Measurements from ENCODE around the gene MACF1. TPM values are rescaled to one million over a fixed set of nuclear protein-coding genes. Genes with fewer than 3 reads are reported as not detected.

The MACF1 gene
- total and polyA plus RNA-seq, 2 of the 13 experiments (the other 11 are each of a cell fraction or from before 2014, with no cell fraction given) = 36.7 to 65.4 TPM

DNA sequence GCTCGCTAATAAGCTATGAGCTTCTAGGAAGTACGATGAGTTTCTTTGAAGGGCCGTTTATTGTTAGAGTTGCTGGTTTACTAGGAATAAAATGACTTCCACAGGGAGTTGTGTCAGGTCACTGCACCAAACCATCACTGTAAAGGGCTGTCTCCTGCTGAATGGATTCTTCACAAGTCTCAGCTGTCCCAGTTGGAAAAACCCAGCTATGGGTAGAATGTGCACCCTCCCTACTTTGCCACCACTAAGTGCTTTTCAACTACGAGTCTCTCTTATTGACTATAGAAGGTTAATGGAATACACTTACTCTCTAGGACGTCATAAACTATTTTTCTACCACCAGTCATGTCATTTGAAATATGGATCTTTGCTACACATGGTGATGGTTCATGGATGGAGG, 192.2 kb downstream of the MACF1 start (continued):
- TF ChIP-seq ZMYM4 (CRISPR knock-in tag; IDR thresholded peaks at IDR 0.05) (no peak), FLYWCH1 (CRISPR knock-in tag; IDR thresholded peaks at IDR 0.05) (no peak)
- TF ChIP-seq, protein P1, sequence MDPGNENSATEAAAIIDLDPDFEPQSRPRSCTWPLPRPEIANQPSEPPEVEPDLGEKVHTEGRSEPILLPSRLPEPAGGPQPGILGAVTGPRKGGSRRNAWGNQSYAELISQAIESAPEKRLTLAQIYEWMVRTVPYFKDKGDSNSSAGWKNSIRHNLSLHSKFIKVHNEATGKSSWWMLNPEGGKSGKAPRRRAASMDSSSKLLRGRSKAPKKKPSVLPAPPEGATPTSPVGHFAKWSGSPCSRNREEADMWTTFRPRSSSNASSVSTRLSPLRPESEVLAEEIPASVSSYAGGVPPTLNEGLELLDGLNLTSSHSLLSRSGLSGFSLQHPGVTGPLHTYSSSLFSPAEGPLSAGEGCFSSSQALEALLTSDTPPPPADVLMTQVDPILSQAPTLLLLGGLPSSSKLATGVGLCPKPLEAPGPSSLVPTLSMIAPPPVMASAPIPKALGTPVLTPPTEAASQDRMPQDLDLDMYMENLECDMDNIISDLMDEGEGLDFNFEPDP (CRISPR knock-in tag; conservative IDR thresholded peaks at IDR 0.05) = no peak

DNA sequence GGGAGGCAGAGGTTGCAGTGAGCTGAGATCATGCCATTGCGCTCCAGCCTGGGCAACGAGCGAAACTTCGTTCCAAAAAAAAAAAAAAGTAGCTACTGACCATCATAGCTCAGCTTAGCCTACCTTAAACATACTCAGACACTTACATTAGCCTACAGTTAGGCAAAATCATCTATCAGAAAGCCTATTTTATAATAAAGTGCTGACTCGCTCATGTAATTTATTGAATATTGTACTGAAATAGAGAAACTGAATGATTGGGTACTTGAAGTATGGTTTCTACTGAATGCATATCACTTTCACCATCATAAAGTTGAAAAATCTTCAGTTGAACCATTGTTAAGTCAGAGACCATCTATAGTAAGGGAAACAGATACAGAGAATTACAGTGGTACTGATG, 193.0 kb downstream of the MACF1 start:
- over 99% methylated on average over 5 of the region's 5 CpGs for WGBS (ENCODE audit: low lambda C conversion rate)
- ATAC-seq = no peak
- Histone ChIP-seq H3K9ac (ENCODE audit: insufficient read depth, low read depth, low read length) (no peak overlapping the region), H3K4me3 (replicated peaks in 1 of 3; ENCODE audit: insufficient read depth in 1 of 3, low read depth in 2 of 3, low read length in 3 of 3) (no peak overlapping the region), H3K4me2 (ENCODE audit: low read depth, low read length) (no peak overlapping the region), H3K27ac (ENCODE audit: extremely low read length, insufficient read depth, low read length) (peak overlapping the region; percentile 70), H3K4me1 (ENCODE audit: insufficient read depth, low read length) (peaks cover 51% of the 10 kb centered on the region), H3K36me3 (replicated peaks in 1 of 2; ENCODE audit: control insufficient read depth in 1 of 2, insufficient read depth in 2 of 2, low read length in 2 of 2) (peaks cover 0 to 1% of the 10 kb centered on the region in 2 experiments; a peak in 1 of 5 replicates), H3K27me3 (ENCODE audit: control insufficient read depth in 1 of 2, insufficient read depth in 2 of 2, low read length in 2 of 2) (no peaks in the 10 kb centered on the region), H3K9me3 (ENCODE audit: low read length) (no peaks in the 10 kb centered on the region), H2AFZ (ENCODE audit: low read length) (no peak overlapping the region), H4K20me1 (ENCODE audit: insufficient read depth, low read length) (no peaks in the 10 kb centered on the region), H3K79me2 (ENCODE audit: insufficient read depth, low read length) (peaks cover 6% of the 10 kb centered on the region)
- no TSS peak for BruUV-seq (replicated peaks)
- no peak for TF ChIP-seq ZFY (CRISPR knock-in tag; IDR thresholded peaks at IDR 0.05)
- no peak for TF ChIP-seq CENPX (CRISPR knock-in tag; IDR thresholded peaks at IDR 0.05)
- no peak for TF ChIP-seq WIZ (CRISPR knock-in tag; IDR thresholded peaks at IDR 0.05)
- TF ChIP-seq ZNF138 (CRISPR knock-in tag; IDR thresholded peaks at IDR 0.05; ENCODE audit: low read depth) = no peak
- TF ChIP-seq, protein P2, sequence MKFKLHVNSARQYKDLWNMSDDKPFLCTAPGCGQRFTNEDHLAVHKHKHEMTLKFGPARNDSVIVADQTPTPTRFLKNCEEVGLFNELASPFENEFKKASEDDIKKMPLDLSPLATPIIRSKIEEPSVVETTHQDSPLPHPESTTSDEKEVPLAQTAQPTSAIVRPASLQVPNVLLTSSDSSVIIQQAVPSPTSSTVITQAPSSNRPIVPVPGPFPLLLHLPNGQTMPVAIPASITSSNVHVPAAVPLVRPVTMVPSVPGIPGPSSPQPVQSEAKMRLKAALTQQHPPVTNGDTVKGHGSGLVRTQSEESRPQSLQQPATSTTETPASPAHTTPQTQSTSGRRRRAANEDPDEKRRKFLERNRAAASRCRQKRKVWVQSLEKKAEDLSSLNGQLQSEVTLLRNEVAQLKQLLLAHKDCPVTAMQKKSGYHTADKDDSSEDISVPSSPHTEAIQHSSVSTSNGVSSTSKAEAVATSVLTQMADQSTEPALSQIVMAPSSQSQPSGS (CRISPR knock-in tag; IDR thresholded peaks at IDR 0.05) = no peak
- TF ChIP-seq, protein P3, sequence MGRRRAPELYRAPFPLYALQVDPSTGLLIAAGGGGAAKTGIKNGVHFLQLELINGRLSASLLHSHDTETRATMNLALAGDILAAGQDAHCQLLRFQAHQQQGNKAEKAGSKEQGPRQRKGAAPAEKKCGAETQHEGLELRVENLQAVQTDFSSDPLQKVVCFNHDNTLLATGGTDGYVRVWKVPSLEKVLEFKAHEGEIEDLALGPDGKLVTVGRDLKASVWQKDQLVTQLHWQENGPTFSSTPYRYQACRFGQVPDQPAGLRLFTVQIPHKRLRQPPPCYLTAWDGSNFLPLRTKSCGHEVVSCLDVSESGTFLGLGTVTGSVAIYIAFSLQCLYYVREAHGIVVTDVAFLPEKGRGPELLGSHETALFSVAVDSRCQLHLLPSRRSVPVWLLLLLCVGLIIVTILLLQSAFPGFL (CRISPR knock-in tag; IDR thresholded peaks at IDR 0.05) = no peak
- TF ChIP-seq, protein P4, sequence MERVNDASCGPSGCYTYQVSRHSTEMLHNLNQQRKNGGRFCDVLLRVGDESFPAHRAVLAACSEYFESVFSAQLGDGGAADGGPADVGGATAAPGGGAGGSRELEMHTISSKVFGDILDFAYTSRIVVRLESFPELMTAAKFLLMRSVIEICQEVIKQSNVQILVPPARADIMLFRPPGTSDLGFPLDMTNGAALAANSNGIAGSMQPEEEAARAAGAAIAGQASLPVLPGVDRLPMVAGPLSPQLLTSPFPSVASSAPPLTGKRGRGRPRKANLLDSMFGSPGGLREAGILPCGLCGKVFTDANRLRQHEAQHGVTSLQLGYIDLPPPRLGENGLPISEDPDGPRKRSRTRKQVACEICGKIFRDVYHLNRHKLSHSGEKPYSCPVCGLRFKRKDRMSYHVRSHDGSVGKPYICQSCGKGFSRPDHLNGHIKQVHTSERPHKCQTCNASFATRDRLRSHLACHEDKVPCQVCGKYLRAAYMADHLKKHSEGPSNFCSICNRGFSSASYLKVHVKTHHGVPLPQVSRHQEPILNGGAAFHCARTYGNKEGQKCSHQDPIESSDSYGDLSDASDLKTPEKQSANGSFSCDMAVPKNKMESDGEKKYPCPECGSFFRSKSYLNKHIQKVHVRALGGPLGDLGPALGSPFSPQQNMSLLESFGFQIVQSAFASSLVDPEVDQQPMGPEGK (CRISPR knock-in tag; IDR thresholded peaks at IDR 0.05) = no peak
- TF ChIP-seq, protein P5, sequence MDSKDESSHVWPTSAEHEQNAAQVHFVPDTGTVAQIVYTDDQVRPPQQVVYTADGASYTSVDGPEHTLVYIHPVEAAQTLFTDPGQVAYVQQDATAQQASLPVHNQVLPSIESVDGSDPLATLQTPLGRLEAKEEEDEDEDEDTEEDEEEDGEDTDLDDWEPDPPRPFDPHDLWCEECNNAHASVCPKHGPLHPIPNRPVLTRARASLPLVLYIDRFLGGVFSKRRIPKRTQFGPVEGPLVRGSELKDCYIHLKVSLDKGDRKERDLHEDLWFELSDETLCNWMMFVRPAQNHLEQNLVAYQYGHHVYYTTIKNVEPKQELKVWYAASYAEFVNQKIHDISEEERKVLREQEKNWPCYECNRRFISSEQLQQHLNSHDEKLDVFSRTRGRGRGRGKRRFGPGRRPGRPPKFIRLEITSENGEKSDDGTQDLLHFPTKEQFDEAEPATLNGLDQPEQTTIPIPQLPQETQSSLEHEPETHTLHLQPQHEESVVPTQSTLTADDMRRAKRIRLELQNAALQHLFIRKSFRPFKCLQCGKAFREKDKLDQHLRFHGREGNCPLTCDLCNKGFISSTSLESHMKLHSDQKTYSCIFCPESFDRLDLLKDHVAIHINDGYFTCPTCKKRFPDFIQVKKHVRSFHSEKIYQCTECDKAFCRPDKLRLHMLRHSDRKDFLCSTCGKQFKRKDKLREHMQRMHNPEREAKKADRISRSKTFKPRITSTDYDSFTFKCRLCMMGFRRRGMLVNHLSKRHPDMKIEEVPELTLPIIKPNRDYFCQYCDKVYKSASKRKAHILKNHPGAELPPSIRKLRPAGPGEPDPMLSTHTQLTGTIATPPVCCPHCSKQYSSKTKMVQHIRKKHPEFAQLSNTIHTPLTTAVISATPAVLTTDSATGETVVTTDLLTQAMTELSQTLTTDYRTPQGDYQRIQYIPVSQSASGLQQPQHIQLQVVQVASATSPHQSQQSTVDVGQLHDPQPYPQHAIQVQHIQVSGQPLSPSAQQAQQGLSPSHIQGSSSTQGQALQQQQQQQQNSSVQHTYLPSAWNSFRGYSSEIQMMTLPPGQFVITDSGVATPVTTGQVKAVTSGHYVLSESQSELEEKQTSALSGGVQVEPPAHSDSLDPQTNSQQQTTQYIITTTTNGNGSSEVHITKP (CRISPR knock-in tag; IDR thresholded peaks at IDR 0.05; ENCODE audit: low read depth) = no peak
- TF ChIP-seq SATB2 (CRISPR knock-in tag; IDR thresholded peaks at IDR 0.05) = no peak
- no peak for TF ChIP-seq ZNF562 (CRISPR knock-in tag; IDR thresholded peaks at IDR 0.05; ENCODE audit: borderline replicate concordance)
- no peak for FAIRE-seq
- intact Hi-C loops (cut with micrococcal nuclease; ENCODE audit: unreplicated experiment) = no loop called here
- CTCF ChIA-PET (ENCODE audit: low intra/inter-chr PET ratio, low total read pairs) = no interaction called here
- no peak for DNase-seq (ENCODE audit: low spot score)
- POLR2A ChIA-PET = interaction anchor here (3.5 kb wide), 1 partner anchor 12 kb away, joined by 41 read pairs; no protein-coding TSS in a partner anchor
- in situ Hi-C loops (cut with HindIII; ENCODE audit: extremely low pct_ligation_motif_present, low pct_unique_long_range_greater_than_20kb) = no loop called here

Measured in HepG2 (cell line).